Body of pancreas (tissue), 4 donors: ENCODE results near the gene ERCC1. TPM values are rescaled to one million over a fixed set of nuclear protein-coding genes. Genes with fewer than 3 reads are reported as not detected.

Source experiments
- ATAC-seq: fragments of 150-250 bp; one replicate; pipeline ENCODE4 v1.9.1; 2016
- DNase-seq, 4 donors: peaks; one replicate each; pipeline ENCODE4 v3.0.0-alpha.2; 2019
- H3K27ac ChIP-seq, 4 donors: fragments of 200-600 bp; sonication (generic); 1 replicate in 3 of 4; 2 replicates in 1 of 4; pipeline versions ENCODE4 v1.5.1 to v1.6.1; 2016 to 2019; ENCODE audit warnings: mild to moderate bottlenecking in 1 of 4, mixed read lengths in 1 of 4, moderate library complexity in 1 of 4
- H3K27me3 ChIP-seq, 2 donors: fragments of 200-600 bp; sonication (generic); one replicate each; pipeline ENCODE4 v1.6.0; 2016; ENCODE audit warnings: mild to moderate bottlenecking in 1 of 2
- H3K36me3 ChIP-seq, 2 donors: fragments of 200-600 bp; sonication (generic); replicated peaks in 1 of 2; 2 replicates each; pipeline ENCODE4 v1.5.1; 2016; ENCODE audit warnings: low read depth in 2 of 2; ENCODE audit not compliant: insufficient read depth in 1 of 2
- H3K4me1 ChIP-seq: fragments of 200-600 bp; sonication (generic); one replicate; pipeline ENCODE4 v1.6.0; 2016
- H3K4me3 ChIP-seq, 2 donors: fragments of 200-600 bp; sonication (generic); 1 replicate in 1 of 2; 2 replicates in 1 of 2; pipeline ENCODE4 v1.5.1; 2016 to 2019
- H3K9me3 ChIP-seq, 3 donors: fragments of 200-600 bp; sonication (generic); 1 replicate in 2 of 3; 2 replicates in 1 of 3; pipeline ENCODE4 v1.5.1; 2016
- CTCF ChIP-seq, 7 experiments: fragments of 450-650 bp in 4 of 7; fragments of 200-600 bp in 3 of 7; sonication (generic) in 3 of 7; IDR thresholded peaks; one replicate each; pipeline ENCODE4 v1.5.1; 2016 to 2019; ENCODE audit warnings: antibody characterized with exemption in 7 of 7
- POLR2A ChIP-seq, 3 donors: fragments of 450-650 bp; IDR thresholded peaks; one replicate each; pipeline ENCODE4 v1.6.1; 2016; ENCODE audit warnings: antibody characterized with exemption in 3 of 3, mild to moderate bottlenecking in 2 of 3
- WGBS, 2 donors: methylation state at CpG; one replicate each; pipeline ENCODE4 v1.1.5; 2017; 5-methylcytosine and 5-hydroxymethylcytosine counted together
- intact Hi-C: fragments of 100-400 bp; cut with DNase I; formaldehyde crosslinking; loops from one replicate; pipeline ENCODE4 v1.15.1; 2023
- total RNA-seq, 2 donors: library from RNA; depleted of rRNA; stranded (reverse); fragments of >200 nt; gene quantifications; one replicate each; pipeline ENCODE4 v1.1.0, GENCODE V29; 2016

ERCC1 gene
- total RNA-seq, 2 donors from 2014 or later = 91.3 to 97.9 TPM

GRCh38 chr19:45376045-45376724, 47.5 kb downstream of the ERCC1 start:
- Histone ChIP-seq H3K36me3 (no peaks in the 10 kb centered on the region), H3K27me3 (no peaks in the 10 kb centered on the region), H3K27ac (peak overlapping the region in 3 of 4 donors; percentile 60 to 77 (median 61)), H3K4me3 (no peak overlapping the region), H3K9me3 (no peaks in the 10 kb centered on the region), H3K4me1 (no peaks in the 10 kb centered on the region)
- ATAC-seq (peak; percentile 92), DNase-seq (peak; percentile 54 to 77 (median 66))
- intact Hi-C loops = no loop called here
- TF ChIP-seq CTCF (IDR thresholded peaks at IDR 0.05) (no peak), POLR2A (IDR thresholded peaks at IDR 0.05) (no peak)
- WGBS, 2 donors = 50 to 68% methylated on average over 13 of the region's 13 CpGs

- H3K27ac ChIP-seq = peak within 1 kb of the TSS; percentile 45 to 88 (median 71)
- ATAC-seq = peak; percentile 100
- intact Hi-C loops = no loop called here
- H3K9me3 ChIP-seq = no peaks in the 10 kb centered on the region
- no peaks in the 10 kb centered on the region for H3K36me3 ChIP-seq
- peaks cover 6% of the 10 kb centered on the region for H3K4me1 ChIP-seq
- TF ChIP-seq CTCF (IDR thresholded peaks at IDR 0.05) (no peak), POLR2A (IDR thresholded peaks at IDR 0.05) (peak in 2 of 3 donors; percentile 34 to 53)
- 2 to 6% methylated on average over 34 to 55 of the region's 55 CpGs for WGBS, 2 donors
- peak within 1 kb of the TSS; percentile 52 to 94 for H3K4me3 ChIP-seq
- no peaks in the 10 kb centered on the region for H3K27me3 ChIP-seq
- DNase-seq = peak; percentile 99 to 100 (median 99)
Observed at GRCh38 chr19:45370410-45371204, 53.1 kb downstream of the ERCC1 start, which contains the start of gene ERCC2. Gene ERCC2, minus strand, starts transcription at chr19:45370573. Its CDS starts 33 bp downstream, at chr19:45370540.

GRCh38 chr19:45368737-45369340, 54.9 kb downstream of the ERCC1 start:
- Histone ChIP-seq H3K4me3 (no peak overlapping the region), H3K36me3 (peaks cover 0 to 2% of the 10 kb centered on the region in 2 donors), H3K9me3 (no peaks in the 10 kb centered on the region), H3K27me3 (no peaks in the 10 kb centered on the region), H3K4me1 (peaks cover 6% of the 10 kb centered on the region), H3K27ac (no peak overlapping the region)
- no peak for DNase-seq
- ATAC-seq = no peak
- TF ChIP-seq POLR2A (IDR thresholded peaks at IDR 0.05) (no peak), CTCF (IDR thresholded peaks at IDR 0.05) (no peak)
- WGBS, 2 donors = 92 to 94% methylated on average over 8 to 11 of the region's 11 CpGs
- intact Hi-C loops = no loop called here

GRCh38 chr19:45368127-45368526, 55.6 kb downstream of the ERCC1 start:
- ATAC-seq (no peak), DNase-seq (no peak)
- Histone ChIP-seq H3K4me3 (no peak overlapping the region), H3K9me3 (no peaks in the 10 kb centered on the region), H3K27ac (no peak overlapping the region), H3K27me3 (no peaks in the 10 kb centered on the region), H3K36me3 (peaks cover 0 to 2% of the 10 kb centered on the region in 2 donors), H3K4me1 (peaks cover 6% of the 10 kb centered on the region)
- intact Hi-C loops = no loop called here
- TF ChIP-seq POLR2A (IDR thresholded peaks at IDR 0.05) (no peak), CTCF (IDR thresholded peaks at IDR 0.05) (no peak)
- WGBS, 2 donors = 77 to 95% methylated on average over 4 of the region's 4 CpGs
